ENCODE measurements around the gene CHKA. TPM values are rescaled to one million over a fixed set of nuclear protein-coding genes. Genes with fewer than 3 reads are reported as not detected.

CHKA gene
- total and polyA plus RNA-seq, 2 of the 8 experiments (the other 6 are each of a cell fraction or from before 2014, with no cell fraction given), result 61.2 to 86.6 TPM

DNA sequence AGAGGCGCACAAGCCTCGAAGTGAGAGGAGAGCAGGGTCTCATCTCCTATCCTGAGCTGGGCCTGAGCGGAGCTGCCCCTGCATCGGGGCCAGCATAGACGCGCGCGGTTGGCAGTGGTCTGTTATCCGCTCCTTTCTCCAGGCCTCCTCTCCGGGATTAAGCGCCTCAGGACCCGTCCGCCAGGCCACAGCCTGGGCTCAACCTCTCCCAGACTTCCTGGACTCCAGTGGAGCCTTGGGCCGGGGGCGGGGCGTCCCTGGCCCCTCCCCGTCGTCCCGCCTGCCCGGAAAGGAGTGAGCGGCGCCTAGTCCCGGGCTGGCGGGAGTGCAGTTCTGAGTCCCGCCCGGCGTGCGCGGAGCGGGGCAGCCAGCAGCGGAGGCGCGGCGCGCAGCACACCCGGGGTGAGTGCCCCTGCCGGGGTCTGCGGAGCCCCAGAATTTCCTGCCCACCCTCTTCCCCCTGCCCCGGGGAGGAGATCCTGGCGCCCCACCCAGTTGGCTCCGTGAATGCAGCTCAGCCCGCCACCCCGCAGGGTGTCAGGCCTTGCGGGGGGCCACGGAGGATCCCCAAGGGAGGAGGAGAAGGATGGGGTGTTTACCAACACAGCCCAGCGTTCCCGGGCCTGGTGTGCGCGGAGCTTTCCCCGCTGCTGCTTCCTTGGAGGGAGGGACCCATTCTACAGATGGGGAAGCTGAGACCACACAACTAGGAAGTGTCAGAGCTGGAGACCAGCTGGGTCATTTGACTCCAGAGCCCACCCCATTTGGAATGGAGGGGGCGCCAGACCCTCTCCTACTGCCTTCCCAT, 82.3 kb downstream of the CHKA start, which contains the start of gene TCIRG1:
Gene TCIRG1 (plus strand): TSS at position 308 of the 808 bp plus-strand sequence. CDS start 2,247 bp downstream, outside the sequence.
- no peaks in the 10 kb centered on the region; the same call in 1 of the 2 replicates for H3K23me2 ChIP-seq (ENCODE audit: low read depth, low read length)
- 0 out of 2 replicates have a peak within 1 kb of the TSS, but pooled peaks have one; percentile 24 for H3K27ac ChIP-seq (ENCODE audit: low read depth, low read length)
- TF ChIP-seq HDAC2 (IDR thresholded peaks at IDR 0.05; ENCODE audit: borderline replicate concordance in 1 of 2, low read depth in 2 of 2, low read length in 2 of 2) (peak in 1 of 2 experiments; percentile 99; a peak in 2 of 4 replicates), PHF8 (conservative IDR thresholded peaks at IDR 0.05; ENCODE audit: low read depth, low read length) (peak; percentile 65; the same call in 1 of the 2 replicates), TAF7 (optimal IDR thresholded peaks at IDR 0.05; ENCODE audit: borderline replicate concordance, low read depth, low read length) (peak; percentile 58), TAF1 (IDR thresholded peaks at IDR 0.05; ENCODE audit: low read depth, low read length) (peak; percentile 58), SP2 (IDR thresholded peaks at IDR 0.05; ENCODE audit: low read length) (no peak), SRF (IDR thresholded peaks at IDR 0.05; ENCODE audit: low read depth, low read length) (no peak), POLR2A (IDR thresholded peaks at IDR 0.05; ENCODE audit: control extremely low read depth in 1 of 2, low read depth in 2 of 2, low read length in 2 of 2) (peak in 1 of 2 experiments; percentile 46; a peak in 2 of 3 replicates), KDM4A (IDR thresholded peaks at IDR 0.05; ENCODE audit: low read depth, low read length, severe bottlenecking) (peak; percentile 60)

More for the DNA sequence above, 82.3 kb downstream of the CHKA start, which contains the start of gene TCIRG1:
- Histone ChIP-seq H3K79me1 (ENCODE audit: low read depth, low read length) (no peaks in the 10 kb centered on the region), H3K4ac (replicated peaks; ENCODE audit: insufficient read length, low read depth, low read length) (peak within 1 kb of the TSS; percentile 94), H4K91ac (replicated peaks; ENCODE audit: insufficient read length, low read length) (peak within 1 kb of the TSS; percentile 88), H4K8ac (ENCODE audit: extremely low read depth, insufficient read depth, low read length) (peak within 1 kb of the TSS; percentile 90), H3K9me3 (ENCODE audit: insufficient read depth in 2 of 2, low read depth in 1 of 2, low read length in 1 of 2) (no peaks in the 10 kb centered on the region), H3K27me3 (replicated peaks in 1 of 4; ENCODE audit: control insufficient read depth in 3 of 4, extremely low read depth in 1 of 4, insufficient read depth in 3 of 4, low read length in 3 of 4) (no peaks in the 10 kb centered on the region), H2BK15ac (ENCODE audit: low read length) (peak within 1 kb of the TSS; percentile 81), H2AK5ac (ENCODE audit: low read depth, low read length) (peak within 1 kb of the TSS; percentile 60; the same call in 1 of the 2 replicates), H3K79me2 (ENCODE audit: control insufficient read depth in 1 of 2, insufficient read depth in 2 of 2, low read length in 2 of 2) (no peaks in the 10 kb centered on the region), H3K56ac (replicated peaks; ENCODE audit: insufficient read length, low read depth, low read length) (peak within 1 kb of the TSS; percentile 59), H3K18ac (ENCODE audit: extremely low read depth, low read length) (peak within 1 kb of the TSS; percentile 97), H3K36me3 (ENCODE audit: control insufficient read depth in 2 of 4, insufficient read depth in 4 of 4, low read length in 3 of 4) (peaks cover 2 to 5% (median 4%) of the 10 kb centered on the region in 4 experiments; a peak in 5 of 8 replicates), H2BK120ac (replicated peaks; ENCODE audit: low read depth, low read length) (peak within 1 kb of the TSS; percentile 83), H2BK20ac (ENCODE audit: low read length) (peak within 1 kb of the TSS; percentile 72; the same call in 1 of the 2 replicates), H3K9ac (replicated peaks in 1 of 4; ENCODE audit: extremely low read depth in 1 of 4, low read depth in 3 of 4, low read length in 3 of 4) (peak within 1 kb of the TSS in 2 of 4 experiments; percentile 29 to 48; a peak in 2 of 7 replicates), H3K4me1 (replicated peaks in 1 of 4; ENCODE audit: control insufficient read depth in 3 of 4, insufficient read depth in 4 of 4, low read length in 3 of 4) (peaks cover 4 to 25% (median 20%) of the 10 kb centered on the region in 4 experiments), H3K4me2 (ENCODE audit: insufficient read depth in 1 of 2, low read depth in 2 of 2, low read length in 2 of 2) (peak within 1 kb of the TSS; percentile 26 to 77; a peak in 3 of 4 replicates), H3K4me3 (ENCODE audit: extremely low read depth in 1 of 4, insufficient read depth in 2 of 4, low read depth in 3 of 4, low read length in 4 of 4) (peak within 1 kb of the TSS; percentile 22 to 66 (median 42)), H4K5ac (ENCODE audit: insufficient read length, low read depth, low read length) (peak within 1 kb of the TSS; percentile 59), H2BK12ac (ENCODE audit: low read depth, low read length) (peak within 1 kb of the TSS; percentile 90; the same call in 1 of the 2 replicates), H3K23ac (ENCODE audit: insufficient read length) (no peak within 1 kb of the TSS), H2AFZ (ENCODE audit: low read length) (no peak within 1 kb of the TSS), H3K14ac (ENCODE audit: insufficient read length) (no peak within 1 kb of the TSS), H4K20me1 (replicated peaks in 1 of 2; ENCODE audit: control insufficient read depth in 1 of 2, insufficient read depth in 2 of 2, low read length in 2 of 2) (peaks cover 0 to 2% of the 10 kb centered on the region in 2 experiments), H2BK5ac (ENCODE audit: low read depth, low read length) (peak within 1 kb of the TSS; percentile 88)
- POLR2A ChIA-PET (ENCODE audit: partially characterized antibody), result interaction anchor here (0.5 to 16.6 kb wide), 13 partner anchors 10 to 169 kb away, joined by 3 to 183 read pairs (median 5); partner anchors contain the start of gene CHKA
- no peak for FAIRE-seq
- DNase-seq (ENCODE audit: low read depth in 1 of 2, low spot score in 2 of 2), result peak; percentile 47 to 77
- CTCF ChIA-PET (ENCODE audit: partially characterized antibody), result interaction anchor here (0.5 to 2.3 kb wide), 6 partner anchors 13 to 219 kb away, joined by 3 to 6 read pairs (median 4); no protein-coding TSS in a partner anchor
- WGBS, 2 experiments (ENCODE audit: extremely low coverage in 1 of 2, insufficient coverage in 1 of 2, insufficient read length in 1 of 2, insufficient replicate concordance in 2 of 2, low coverage in 1 of 2, low lambda C conversion rate in 2 of 2, missing lambda C conversion rate in 1 of 2), result 16% methylated on average over 51 of the region's 51 CpGs; no CpG with 5 or more reads in 1 of the 2 experiments

Data from H1 (cell line).